ENCODE results near the gene EXOG.

EXOG gene

GRCh38 chr3:38473229-38473628 lies 22.9 kb upstream of the EXOG start:
- DNase-seq, result no peak

GRCh38 chr3:38474928-38475605 lies 21.1 kb upstream of the EXOG start:
- DNase-seq, result no peak

- no peak for DNase-seq
These were observed 20.4 kb upstream of the EXOG start for GRCh38 chr3:38475716-38476115.

- no peak for DNase-seq
These were observed 19.9 kb upstream of the EXOG start for GRCh38 chr3:38476157-38476756.

- DNase-seq, result no peak
These were observed 18.9 kb upstream of the EXOG start for GRCh38 chr3:38477057-38477820.

GRCh38 chr3:38477839-38478450 lies 18.2 kb upstream of the EXOG start:
- DNase-seq, result no peak

GRCh38 chr3:38478901-38479300 lies 17.2 kb upstream of the EXOG start:
- DNase-seq, result no peak

- no peak for DNase-seq
These were observed 16.6 kb upstream of the EXOG start for GRCh38 chr3:38479431-38480092.

GRCh38 chr3:38480093-38480445 lies 16.1 kb upstream of the EXOG start:
- no peak for DNase-seq

GRCh38 chr3:38480930-38481329 lies 15.2 kb upstream of the EXOG start:
- DNase-seq, result no peak

GRCh38 chr3:38482951-38483350 lies 13.2 kb upstream of the EXOG start:
- DNase-seq, result no peak

GRCh38 chr3:38487323-38487722 lies 8.8 kb upstream of the EXOG start:
- DNase-seq, result no peak

GRCh38 chr3:38488949-38489348 lies 7.2 kb upstream of the EXOG start:
- DNase-seq, result no peak

GRCh38 chr3:38489766-38490165 lies 6.4 kb upstream of the EXOG start:
- no peak for DNase-seq

- no peak for DNase-seq
These were observed 5.7 kb upstream of the EXOG start for GRCh38 chr3:38490281-38491030.

- no peak for DNase-seq
These were observed 4.9 kb upstream of the EXOG start for GRCh38 chr3:38491215-38491614.

- no peak for DNase-seq
These were observed 3.1 kb upstream of the EXOG start for GRCh38 chr3:38493031-38493430.

GRCh38 chr3:38497031-38497430 lies 891 bp downstream of the EXOG start:
- DNase-seq, result no peak

- no peak for DNase-seq
These were observed 4.7 kb downstream of the EXOG start for GRCh38 chr3:38500688-38501417.

GRCh38 chr3:38507120-38507519 lies 11.0 kb downstream of the EXOG start:
- no peak for DNase-seq

- DNase-seq, result no peak
These were observed 13.6 kb downstream of the EXOG start for GRCh38 chr3:38509732-38510131.

GRCh38 chr3:38510631-38511030 lies 14.5 kb downstream of the EXOG start:
- DNase-seq, result no peak
